ENCODE results near the gene NTSR2.

The NTSR2 gene

DNA sequence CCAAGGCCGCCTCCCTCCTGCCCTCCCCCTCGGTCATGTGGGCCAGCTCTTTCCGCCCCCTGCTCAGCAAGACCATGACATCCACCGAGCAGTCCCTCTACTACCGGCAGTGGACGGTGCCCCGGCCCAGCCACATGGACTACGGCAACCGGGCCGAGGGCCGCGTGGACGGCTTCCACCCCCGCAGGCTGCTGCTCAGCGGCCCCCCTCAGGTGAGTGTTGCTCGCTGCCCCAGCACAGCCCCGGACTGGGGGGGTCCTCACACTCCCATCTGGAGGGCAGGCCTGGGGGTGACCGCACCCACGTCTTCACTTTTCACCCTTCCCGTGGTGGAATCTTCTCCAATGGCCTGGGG is 51.3 kb downstream of the NTSR2 start:
- no peak for DNase-seq

DNA sequence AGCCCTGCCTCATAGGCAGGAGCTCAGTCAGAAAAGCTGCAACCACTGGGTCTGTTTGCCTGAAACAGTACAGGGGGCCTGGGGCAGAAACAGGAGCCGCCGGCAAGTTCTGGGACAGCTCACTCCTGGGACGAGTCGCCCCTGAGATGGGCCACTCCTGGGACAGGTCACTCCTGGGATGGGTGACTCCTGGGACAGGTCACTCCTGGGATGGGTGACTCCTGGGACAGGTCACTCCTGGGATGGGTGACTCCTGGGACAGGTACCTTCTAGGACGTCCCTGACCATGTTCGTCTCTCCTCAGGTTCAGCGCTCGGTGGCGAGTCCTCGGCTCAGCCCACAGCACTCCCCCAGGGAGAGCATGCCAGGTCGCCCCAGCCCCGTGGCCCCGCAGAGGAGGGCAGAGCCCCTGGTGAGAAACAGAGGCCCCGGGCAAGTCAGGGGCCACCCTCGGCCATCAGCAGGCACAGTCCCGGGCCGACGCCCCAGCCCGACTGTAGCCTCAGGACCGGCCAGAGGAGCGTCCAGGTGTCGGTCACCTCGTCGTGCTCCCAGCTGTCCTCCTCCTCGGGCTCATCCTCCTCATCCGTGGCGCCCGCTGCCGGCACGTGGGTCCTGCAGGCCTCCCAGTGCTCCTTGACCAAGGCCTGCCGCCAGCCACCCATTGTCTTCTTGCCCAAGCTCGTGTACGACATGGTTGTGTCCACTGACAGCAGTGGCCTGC is 51.8 kb downstream of the NTSR2 start:
- DNase-seq = no peak

DNA sequence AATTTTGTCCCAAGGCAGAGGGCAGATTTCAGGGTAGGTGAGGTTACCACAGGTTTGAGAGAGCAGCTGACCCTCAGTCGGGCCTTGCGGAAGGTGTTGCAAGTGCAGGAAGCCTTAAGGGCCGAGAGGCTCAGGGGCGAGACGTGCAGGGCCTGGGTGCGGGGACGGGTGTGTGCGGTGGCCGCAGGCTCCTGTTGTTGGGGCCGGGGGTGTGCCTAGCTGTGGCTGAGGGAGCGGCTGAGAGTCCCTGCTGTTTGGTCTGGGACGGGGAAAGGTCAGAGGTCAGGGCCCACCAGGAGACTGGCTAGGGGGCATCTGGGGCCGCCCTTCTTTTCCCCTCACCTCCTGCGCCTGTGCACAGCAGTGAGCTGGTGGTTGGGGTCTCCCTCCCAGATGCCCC is 52.5 kb downstream of the NTSR2 start:
- DNase-seq = no peak

DNA sequence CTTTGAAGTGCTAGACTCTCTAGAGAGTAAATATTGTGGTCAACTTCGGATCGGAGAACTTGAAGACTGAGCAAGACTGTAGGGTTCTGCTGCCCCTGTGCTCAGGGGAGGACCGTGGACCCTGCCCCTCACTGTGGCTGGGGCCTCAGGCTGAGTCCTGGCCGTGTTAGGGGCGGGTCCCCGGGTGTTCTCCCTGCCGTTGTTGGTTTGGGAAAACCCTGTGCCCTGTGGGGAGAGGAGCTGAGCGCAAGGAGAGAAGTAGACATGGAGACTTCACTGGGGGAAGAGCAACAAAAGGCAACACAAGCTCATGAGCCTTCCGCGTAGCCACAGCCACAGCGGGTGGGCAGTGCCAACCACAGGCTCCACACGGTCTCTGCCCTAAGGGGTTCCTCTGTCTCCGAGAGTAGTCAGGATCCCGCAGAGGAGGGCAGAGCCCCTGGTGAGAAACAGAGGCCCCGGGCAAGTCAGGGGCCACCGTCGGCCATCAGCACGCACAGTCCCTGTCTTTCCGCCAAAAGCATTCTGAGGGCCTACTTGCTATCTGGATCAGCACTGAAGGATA is 53.1 kb downstream of the NTSR2 start:
- DNase-seq = no peak

DNA sequence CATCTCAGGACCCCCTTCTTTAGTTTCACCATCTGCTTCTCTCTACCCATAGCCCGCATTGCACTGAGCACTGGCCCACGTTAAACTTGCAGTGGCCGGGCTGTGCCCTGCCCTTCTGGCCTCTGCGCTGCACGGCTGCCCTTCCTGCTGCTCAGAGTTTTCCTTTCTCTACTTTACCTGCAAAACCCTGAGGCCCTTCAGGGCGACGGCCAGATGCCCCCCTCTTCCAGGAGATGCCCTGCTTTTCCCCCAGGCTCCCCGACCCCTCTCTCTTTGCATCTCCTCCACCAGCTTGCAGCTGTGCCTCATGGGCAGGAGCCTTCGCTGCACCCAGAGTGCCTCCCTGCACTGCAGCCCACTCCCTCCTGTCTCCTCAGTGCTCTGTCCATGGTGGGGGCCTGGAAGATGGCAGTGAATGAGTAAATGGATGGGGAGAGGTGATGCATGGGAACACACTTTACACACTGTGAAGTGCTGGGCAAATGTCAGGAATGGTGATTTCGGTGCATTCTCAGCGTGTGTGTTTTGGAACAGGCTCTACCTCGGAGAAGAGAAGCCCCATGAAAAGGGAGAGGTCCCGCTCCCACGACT is 53.8 kb downstream of the NTSR2 start:
- DNase-seq = no peak

DNA sequence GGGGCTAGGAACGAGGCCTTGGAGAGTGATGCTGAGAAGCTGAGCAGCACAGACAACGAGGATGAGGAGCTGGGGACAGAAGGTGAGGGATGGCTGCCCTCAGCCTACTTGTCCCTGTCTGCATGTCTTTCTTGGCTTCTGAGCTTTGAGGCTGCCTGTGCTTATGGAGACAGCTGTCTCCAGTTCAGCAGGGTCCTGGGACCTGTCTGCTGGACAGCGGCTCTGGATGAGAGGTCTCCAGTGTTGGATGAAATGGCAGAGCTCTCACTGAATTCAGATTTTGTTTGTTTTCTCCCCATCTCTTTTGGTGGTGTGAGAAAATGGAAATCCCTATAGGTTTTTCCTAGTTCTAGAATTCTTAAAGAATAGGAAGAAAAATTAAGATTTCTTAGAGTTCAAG is 54.8 kb downstream of the NTSR2 start:
- DNase-seq = no peak

DNA sequence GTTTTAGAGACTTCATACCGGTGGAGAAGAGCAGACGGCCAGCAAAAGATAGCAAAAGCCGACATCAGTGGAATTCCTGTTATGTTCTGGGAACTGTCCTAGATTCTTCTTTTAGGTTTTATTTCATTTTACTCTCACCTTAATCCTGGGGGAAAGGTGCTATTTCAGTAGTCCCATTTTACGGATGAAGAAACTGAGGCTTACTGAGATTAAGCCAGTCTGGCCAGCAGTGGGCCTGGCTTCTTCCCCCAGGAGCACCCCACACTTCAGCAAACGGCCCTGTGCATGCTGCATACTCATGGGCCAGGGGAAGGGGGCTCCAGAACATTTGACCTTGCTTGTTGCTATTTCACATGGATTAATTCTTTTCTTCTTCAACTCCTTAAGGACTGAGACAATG is 56.7 kb downstream of the NTSR2 start:
- DNase-seq = no peak

DNA sequence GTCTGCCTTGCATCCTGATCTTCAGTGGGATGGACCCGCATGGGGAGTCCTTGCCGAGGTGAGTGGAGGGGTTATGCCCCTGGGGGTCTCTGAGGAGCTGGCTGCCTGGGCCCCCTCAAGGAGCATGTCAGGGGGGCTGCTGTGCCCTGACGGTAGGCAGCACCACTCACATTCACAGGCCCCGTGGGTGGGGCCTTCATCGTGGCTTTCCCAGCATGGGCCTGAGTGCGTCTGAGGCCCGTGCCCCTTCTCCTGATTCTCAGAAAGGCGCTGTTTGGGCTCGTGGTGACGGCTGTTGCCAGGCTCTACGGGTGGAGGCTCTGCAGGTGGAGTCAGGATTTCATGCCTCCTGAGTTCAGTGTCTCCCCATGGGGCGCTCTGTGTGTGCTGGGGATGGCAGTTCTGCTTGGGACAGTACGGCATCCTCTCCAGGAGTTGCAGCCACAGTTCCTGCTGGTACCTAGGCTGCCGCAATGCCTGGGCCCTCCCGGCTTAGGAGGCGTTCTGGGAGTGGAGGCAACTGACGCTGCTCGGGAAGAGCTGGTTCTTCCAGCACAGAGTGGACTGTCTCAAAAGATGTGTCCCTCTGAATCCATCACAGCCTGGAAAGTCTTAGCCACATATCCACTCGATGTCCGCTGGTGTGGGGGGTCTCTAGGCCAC is 57.3 kb downstream of the NTSR2 start:
- DNase-seq = no peak

DNA sequence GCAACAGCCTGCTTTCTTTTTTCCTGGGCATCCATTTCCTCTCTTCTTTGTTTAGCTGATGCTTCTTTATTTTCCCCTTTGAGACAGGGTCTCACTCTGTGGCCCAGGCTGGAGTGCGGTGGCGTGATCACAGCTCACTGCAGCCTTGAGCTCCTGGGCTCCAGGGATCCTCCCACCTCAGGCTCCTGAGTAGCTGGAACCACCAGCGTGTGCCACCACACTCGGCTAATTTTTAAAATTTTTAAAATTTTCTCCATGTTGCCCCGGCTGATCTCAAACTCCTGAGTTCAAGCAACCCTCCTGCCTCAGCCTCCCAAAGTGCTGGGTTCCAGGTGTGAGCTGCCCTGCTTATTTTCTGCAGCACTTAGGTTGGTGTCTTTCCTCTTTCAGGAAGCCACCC is 58.7 kb downstream of the NTSR2 start:
- DNase-seq = no peak

DNA sequence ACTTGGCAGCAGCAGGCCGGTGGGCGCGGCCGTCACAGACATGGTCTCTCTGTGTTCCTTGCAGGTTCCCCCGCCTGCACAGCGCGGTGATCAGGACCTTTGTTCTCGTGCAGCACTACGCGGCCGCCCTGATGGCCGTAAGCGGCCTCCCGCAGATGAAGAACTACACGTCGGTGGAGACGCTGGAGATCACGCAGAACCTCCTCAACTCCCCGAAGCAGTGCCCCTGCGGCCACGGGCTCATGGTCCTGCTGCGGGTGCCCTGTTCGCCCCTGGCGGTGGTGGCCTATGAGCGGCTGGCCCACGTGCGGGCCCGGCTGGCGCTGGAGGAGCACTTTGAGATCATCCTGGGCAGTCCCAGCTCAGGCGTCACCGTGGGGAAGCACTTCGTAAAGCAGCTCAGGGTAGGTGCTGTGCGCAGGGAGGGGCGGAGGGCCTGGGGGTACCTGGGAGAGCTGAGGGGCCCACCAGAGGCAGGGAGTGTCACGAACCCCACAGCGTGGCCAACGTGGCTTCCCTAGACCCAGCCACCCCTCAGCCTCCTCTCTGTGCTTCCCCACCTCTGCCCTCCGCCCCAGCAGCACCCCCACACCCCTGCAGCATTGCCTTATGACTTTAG is 59.3 kb downstream of the NTSR2 start:
- no peak for DNase-seq

Measured in left hindlimb (tissue), 1 donor.